ENCODE results near the gene TTLL8.
A peak's percentile ranks its signal among the peaks of the same experiment; 100 is the strongest.

Gene TTLL8

DNA sequence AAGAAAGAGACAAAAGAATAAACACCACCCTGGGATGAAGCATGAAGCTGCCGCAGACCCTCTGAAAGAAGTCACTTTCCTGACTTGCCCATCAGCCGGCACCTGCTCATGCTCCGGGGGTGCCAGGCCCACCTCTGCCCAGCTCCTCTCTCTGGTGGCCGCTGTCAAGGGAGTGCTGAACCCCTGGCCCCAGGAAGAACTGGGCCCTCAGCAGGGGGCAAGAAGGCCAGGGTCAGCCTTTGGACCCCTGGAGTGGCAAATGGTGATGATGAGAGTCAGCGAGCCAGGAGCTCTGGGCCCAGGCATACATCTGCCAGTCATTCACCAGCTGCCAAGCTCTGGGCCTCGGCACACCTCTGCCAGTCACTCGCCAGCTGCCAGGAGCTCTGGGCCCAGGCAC is 17.4 kb downstream of the TTLL8 start:
- no peak for TF ChIP-seq SIN3A (IDR thresholded peaks at IDR 0.05; ENCODE audit: borderline replicate concordance, insufficient read depth, low read length)

DNA sequence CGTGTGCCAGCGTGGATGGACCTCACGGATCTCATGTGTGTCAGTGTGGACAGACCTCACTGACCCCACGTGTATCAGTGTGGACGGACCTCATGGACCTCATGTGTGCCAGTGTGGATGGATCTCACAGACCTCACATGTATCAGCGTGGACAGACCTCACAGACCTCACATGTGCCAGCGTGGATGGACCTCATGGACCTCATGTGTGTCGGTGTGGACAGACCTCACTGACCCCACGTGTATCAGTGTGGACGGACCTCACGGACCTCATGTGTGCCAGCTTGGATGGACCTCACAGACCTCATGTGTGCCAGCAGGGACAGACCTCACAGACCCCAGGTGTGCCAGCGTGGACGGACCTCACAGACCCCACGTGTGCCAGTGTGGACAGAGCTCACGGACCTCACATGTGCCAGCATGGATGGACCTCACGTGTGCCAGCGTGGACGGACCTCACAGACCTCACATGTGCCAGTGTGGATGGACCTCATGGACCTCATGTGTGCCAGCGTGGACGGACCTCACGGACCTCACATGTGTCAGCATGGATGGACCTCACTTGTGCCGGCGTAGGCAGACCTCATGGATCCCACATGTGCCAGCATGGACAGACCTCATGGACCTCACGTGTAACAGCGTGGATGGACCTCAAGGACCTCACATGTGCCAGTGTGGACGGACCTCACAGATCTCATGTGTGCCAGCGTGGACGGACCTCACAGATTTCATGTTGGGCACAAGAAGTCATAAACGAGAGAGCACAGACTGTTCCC is 18.2 kb downstream of the TTLL8 start:
- TF ChIP-seq, protein P1, sequence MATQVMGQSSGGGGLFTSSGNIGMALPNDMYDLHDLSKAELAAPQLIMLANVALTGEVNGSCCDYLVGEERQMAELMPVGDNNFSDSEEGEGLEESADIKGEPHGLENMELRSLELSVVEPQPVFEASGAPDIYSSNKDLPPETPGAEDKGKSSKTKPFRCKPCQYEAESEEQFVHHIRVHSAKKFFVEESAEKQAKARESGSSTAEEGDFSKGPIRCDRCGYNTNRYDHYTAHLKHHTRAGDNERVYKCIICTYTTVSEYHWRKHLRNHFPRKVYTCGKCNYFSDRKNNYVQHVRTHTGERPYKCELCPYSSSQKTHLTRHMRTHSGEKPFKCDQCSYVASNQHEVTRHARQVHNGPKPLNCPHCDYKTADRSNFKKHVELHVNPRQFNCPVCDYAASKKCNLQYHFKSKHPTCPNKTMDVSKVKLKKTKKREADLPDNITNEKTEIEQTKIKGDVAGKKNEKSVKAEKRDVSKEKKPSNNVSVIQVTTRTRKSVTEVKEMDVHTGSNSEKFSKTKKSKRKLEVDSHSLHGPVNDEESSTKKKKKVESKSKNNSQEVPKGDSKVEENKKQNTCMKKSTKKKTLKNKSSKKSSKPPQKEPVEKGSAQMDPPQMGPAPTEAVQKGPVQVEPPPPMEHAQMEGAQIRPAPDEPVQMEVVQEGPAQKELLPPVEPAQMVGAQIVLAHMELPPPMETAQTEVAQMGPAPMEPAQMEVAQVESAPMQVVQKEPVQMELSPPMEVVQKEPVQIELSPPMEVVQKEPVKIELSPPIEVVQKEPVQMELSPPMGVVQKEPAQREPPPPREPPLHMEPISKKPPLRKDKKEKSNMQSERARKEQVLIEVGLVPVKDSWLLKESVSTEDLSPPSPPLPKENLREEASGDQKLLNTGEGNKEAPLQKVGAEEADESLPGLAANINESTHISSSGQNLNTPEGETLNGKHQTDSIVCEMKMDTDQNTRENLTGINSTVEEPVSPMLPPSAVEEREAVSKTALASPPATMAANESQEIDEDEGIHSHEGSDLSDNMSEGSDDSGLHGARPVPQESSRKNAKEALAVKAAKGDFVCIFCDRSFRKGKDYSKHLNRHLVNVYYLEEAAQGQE (IDR thresholded peaks at IDR 0.05; ENCODE audit: insufficient read depth in 1 of 2, low read depth in 2 of 2, low read length in 2 of 2): no peak
- TF ChIP-seq TAF1 (IDR thresholded peaks at IDR 0.05; ENCODE audit: borderline replicate concordance, insufficient read depth, low read length): no peak
- no peak for TF ChIP-seq FOXP2 (optimal IDR thresholded peaks at IDR 0.05; ENCODE audit: borderline replicate concordance, extremely low read depth, extremely low read length, insufficient read depth)
- no peak for TF ChIP-seq POLR2AphosphoS5 (IDR thresholded peaks at IDR 0.05; ENCODE audit: low read depth, low read length)
- TF ChIP-seq SIN3A (IDR thresholded peaks at IDR 0.05; ENCODE audit: borderline replicate concordance, insufficient read depth, low read length): no peak

DNA sequence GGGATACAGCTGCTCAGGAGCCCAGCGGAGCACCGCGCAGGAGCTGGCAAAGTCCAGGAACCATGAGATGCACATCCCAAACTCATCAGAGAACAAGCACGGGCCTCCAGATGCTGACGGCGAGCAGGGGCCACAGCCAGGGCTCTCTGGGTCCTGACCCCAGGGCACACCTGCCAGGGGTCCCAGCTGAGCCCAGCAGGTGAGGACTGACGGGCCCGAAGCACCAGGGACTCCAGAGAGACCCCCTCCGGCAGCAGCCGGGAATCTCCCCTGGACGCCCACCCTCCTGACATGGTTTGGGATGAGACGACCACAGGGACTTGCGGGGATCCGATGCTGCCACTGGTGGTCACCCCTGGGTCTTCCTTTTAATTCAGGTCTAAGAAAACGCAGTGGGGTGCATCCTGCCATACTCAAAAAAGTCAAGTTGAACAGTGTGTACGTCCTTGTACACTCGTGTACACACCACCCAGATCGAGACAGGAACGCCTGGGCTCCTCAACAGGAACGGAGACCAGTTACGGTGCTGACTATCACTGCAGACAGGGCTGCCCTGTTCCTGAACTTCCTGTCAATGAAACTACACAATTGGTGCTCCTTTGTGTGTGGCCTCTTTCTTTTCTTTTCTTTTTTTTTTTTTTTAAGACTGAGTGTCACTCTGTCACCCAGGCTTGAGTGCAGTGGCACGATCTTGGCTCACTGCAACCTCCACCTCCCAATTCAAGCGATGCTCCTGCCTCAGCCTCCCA is 21.9 kb downstream of the TTLL8 start:
- TF ChIP-seq, protein P1 (IDR thresholded peaks at IDR 0.05; ENCODE audit: insufficient read depth in 1 of 2, low read depth in 2 of 2, low read length in 2 of 2): no peak
- TF ChIP-seq FOXP2 (optimal IDR thresholded peaks at IDR 0.05; ENCODE audit: borderline replicate concordance, extremely low read depth, extremely low read length, insufficient read depth) (no peak), SIN3A (IDR thresholded peaks at IDR 0.05; ENCODE audit: borderline replicate concordance, insufficient read depth, low read length) (no peak), POLR2AphosphoS5 (IDR thresholded peaks at IDR 0.05; ENCODE audit: low read depth, low read length) (no peak), TAF1 (IDR thresholded peaks at IDR 0.05; ENCODE audit: borderline replicate concordance, insufficient read depth, low read length) (no peak)

DNA sequence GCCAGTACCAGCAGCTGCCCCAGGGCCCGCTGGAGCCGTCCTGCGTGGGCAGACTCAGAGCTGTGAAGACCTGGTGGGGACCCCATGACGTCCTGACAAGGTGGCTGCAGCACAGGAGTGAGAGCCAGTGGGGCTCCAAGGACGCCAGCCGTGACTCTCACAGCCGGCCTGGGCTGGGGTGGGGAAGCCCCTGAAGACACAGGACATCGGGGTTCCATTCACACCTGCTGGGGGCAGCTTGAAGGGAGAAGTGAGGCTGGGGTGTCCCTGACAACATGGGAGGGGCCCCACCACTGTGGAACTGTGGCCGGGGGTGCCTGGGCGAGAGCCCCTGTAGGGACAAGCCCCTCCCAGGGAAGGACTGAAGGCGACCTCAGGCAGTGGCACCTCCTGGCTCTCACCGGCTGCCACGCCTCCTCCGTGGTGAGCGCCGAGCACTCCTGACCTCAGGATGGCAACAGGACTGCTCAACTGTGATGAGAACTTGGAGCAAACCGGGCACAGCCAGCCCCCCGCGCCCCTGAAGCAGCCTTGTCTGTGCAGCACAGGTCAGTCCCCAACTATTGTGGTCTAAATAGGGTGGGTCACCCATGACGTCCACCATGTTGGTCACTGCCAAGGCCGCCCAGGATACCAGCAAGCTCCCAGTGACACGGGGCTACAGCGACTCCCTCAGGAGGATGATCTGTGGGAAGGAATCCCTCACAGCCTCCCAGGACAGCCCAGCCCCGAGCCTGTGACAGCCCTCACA is 22.8 kb downstream of the TTLL8 start:
- TF ChIP-seq FOXP2 (optimal IDR thresholded peaks at IDR 0.05; ENCODE audit: borderline replicate concordance, extremely low read depth, extremely low read length, insufficient read depth): no peak
- TF ChIP-seq SIN3A (IDR thresholded peaks at IDR 0.05; ENCODE audit: borderline replicate concordance, insufficient read depth, low read length): no peak

DNA sequence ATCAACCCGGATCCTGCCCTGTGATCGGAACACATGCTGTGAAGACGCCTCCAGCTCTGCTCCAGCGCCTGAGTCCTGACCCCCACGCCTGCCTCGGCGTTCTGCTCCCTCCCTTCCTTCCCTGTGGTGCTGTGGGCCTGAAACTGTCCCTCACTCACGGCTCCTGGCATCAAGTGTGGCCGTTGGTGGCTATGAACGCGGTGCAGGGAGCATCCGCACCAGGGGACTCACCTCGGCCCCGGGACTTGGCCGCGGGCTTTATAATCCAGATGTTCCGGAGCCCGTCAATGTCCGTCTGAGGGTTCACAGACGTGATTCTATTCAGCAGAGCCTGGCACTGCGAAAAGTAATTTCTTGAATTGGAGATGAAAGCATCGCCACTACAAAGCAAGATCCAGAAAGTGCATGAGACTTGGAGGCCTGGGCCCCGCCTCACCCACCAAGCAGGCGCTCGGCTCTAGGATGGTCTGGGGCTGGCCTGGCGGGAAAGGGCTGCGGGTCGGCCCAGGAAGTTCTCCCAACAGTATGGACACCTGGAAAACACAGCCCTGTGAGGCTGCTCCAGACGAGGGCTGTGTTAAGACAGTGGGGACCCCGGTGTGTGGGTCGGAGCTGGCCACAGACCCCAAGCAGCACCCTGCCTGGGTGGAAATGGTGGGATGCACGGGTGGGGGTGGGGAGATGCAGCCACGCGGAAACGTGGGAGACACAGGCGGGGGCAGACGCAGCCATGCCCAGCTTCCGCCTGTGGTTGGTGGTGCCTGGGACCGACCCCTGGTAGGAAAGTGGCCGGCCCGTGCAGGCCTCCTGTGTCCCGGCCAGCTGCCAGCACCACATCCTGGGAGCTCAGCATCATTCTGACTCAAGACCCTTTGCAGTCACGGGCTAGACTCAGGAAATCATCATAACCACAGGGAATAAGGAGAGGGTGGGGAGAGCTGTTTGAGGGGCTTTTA is 23.7 kb downstream of the TTLL8 start:
- TF ChIP-seq TAF1 (IDR thresholded peaks at IDR 0.05; ENCODE audit: borderline replicate concordance, insufficient read depth, low read length) (no peak), FOXP2 (optimal IDR thresholded peaks at IDR 0.05; ENCODE audit: borderline replicate concordance, extremely low read depth, extremely low read length, insufficient read depth) (peak; percentile 16)

DNA sequence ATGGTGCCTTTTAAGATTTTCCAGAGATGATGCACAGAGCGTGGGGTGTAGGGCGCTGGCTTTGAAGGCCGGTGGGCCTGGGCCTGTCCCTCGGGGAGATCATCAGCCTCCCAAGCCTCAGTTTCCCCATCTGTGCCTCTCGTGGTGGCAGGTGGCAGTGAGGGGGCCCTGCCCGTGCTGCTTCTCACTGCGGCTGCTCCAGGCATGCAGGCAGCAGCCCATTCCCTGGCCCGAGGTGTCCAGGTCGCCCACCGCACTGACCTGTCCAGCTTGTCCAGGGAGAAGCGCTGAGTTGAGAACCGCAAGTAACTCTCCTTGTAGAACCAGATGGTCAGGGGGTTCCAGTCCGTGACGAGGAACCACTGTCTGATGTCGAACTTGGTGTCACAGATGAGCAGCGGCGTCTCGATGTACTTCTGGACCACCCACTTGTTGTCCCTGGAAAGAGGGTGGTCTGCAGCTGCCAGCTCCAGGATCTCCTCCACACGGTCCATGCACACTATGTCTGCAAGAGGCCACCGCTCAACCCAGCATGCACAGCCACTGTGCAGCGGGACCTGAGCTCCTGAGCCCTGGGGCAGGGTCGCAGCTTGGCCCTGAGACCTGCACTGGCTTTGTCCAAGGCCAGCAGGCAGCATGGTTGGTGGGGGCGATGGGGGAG is 25.0 kb downstream of the TTLL8 start:
- TF ChIP-seq, protein P1 (IDR thresholded peaks at IDR 0.05; ENCODE audit: insufficient read depth in 1 of 2, low read depth in 2 of 2, low read length in 2 of 2): no peak
- TF ChIP-seq POLR2AphosphoS5 (IDR thresholded peaks at IDR 0.05; ENCODE audit: low read depth, low read length) (no peak), TAF1 (IDR thresholded peaks at IDR 0.05; ENCODE audit: borderline replicate concordance, insufficient read depth, low read length) (no peak)

Data from PFSK-1 (cell line).